ENCODE measurements around the gene TIGD1. TPM values are rescaled to one million over a fixed set of nuclear protein-coding genes. Genes with fewer than 3 reads are reported as not detected.

The TIGD1 gene
- total RNA-seq, 1 experiment from 2014 or later: 9.8 TPM

GRCh38 chr2:232578626-232579025 lies 28.3 kb upstream of the TIGD1 start:
- H3K9me3 ChIP-seq (ENCODE audit: low read depth, low read length, poor library complexity, severe bottlenecking): no peaks in the 10 kb centered on the region
- H3K4me3 ChIP-seq (ENCODE audit: low read depth, low read length, poor library complexity, severe bottlenecking): no peak overlapping the region
- no peaks in the 10 kb centered on the region for H3K4me1 ChIP-seq (ENCODE audit: insufficient read depth, low read length, poor library complexity, severe bottlenecking)
- CTCF ChIA-PET: no interaction called here
- intact Hi-C loops (cut with micrococcal nuclease; ENCODE audit: unreplicated experiment): no loop called here
- H3K36me3 ChIP-seq (ENCODE audit: insufficient read depth, low read length, poor library complexity, severe bottlenecking): no peaks in the 10 kb centered on the region
- no peaks in the 10 kb centered on the region for H3K27me3 ChIP-seq (replicated peaks; ENCODE audit: insufficient read depth, low read depth, low read length, poor library complexity)
- POLR2A ChIA-PET (ENCODE audit: low non-redundant PET): no interaction called here
- no peak for DNase-seq (ENCODE audit: low spot score)
- no TSS peak for BruUV-seq (replicated peaks)
- TF ChIP-seq CTCF (conservative IDR thresholded peaks at IDR 0.05; ENCODE audit: low read depth, low read length) (no peak), EZH2 (IDR thresholded peaks at IDR 0.05; ENCODE audit: borderline replicate concordance, low read depth, low read length, poor library complexity, severe bottlenecking) (no peak)
- H3K27ac ChIP-seq (ENCODE audit: low read depth, low read length, poor library complexity, severe bottlenecking): no peak overlapping the region

- H3K36me3 ChIP-seq (ENCODE audit: insufficient read depth, low read length, poor library complexity, severe bottlenecking): no peaks in the 10 kb centered on the region
- no TSS peak for BruUV-seq (replicated peaks)
- H3K4me1 ChIP-seq (ENCODE audit: insufficient read depth, low read length, poor library complexity, severe bottlenecking): no peaks in the 10 kb centered on the region
- no peak overlapping the region for H3K27ac ChIP-seq (ENCODE audit: low read depth, low read length, poor library complexity, severe bottlenecking)
- H3K9me3 ChIP-seq (ENCODE audit: low read depth, low read length, poor library complexity, severe bottlenecking): no peaks in the 10 kb centered on the region
- intact Hi-C loops (cut with micrococcal nuclease; ENCODE audit: unreplicated experiment): no loop called here
- ChIA-PET CTCF (no interaction called here), POLR2A (ENCODE audit: low non-redundant PET) (no interaction called here)
- H3K27me3 ChIP-seq (replicated peaks; ENCODE audit: insufficient read depth, low read depth, low read length, poor library complexity): no peaks in the 10 kb centered on the region
- TF ChIP-seq EZH2 (IDR thresholded peaks at IDR 0.05; ENCODE audit: borderline replicate concordance, low read depth, low read length, poor library complexity, severe bottlenecking) (no peak), CTCF (conservative IDR thresholded peaks at IDR 0.05; ENCODE audit: low read depth, low read length) (no peak)
- no peak for DNase-seq (ENCODE audit: low spot score)
- no peak overlapping the region for H3K4me3 ChIP-seq (ENCODE audit: low read depth, low read length, poor library complexity, severe bottlenecking)
Observed at GRCh38 chr2:232577841-232578240, 27.5 kb upstream of the TIGD1 start.

GRCh38 chr2:232576995-232577394 lies 26.6 kb upstream of the TIGD1 start:
- Histone ChIP-seq H3K4me1 (ENCODE audit: insufficient read depth, low read length, poor library complexity, severe bottlenecking) (no peaks in the 10 kb centered on the region), H3K9me3 (ENCODE audit: low read depth, low read length, poor library complexity, severe bottlenecking) (no peaks in the 10 kb centered on the region), H3K4me3 (ENCODE audit: low read depth, low read length, poor library complexity, severe bottlenecking) (no peak overlapping the region), H3K27ac (ENCODE audit: low read depth, low read length, poor library complexity, severe bottlenecking) (no peak overlapping the region), H3K36me3 (ENCODE audit: insufficient read depth, low read length, poor library complexity, severe bottlenecking) (no peaks in the 10 kb centered on the region), H3K27me3 (replicated peaks; ENCODE audit: insufficient read depth, low read depth, low read length, poor library complexity) (no peaks in the 10 kb centered on the region)
- CTCF ChIA-PET: no interaction called here
- POLR2A ChIA-PET (ENCODE audit: low non-redundant PET): no interaction called here
- DNase-seq (ENCODE audit: low spot score): no peak
- TF ChIP-seq EZH2 (IDR thresholded peaks at IDR 0.05; ENCODE audit: borderline replicate concordance, low read depth, low read length, poor library complexity, severe bottlenecking) (no peak), CTCF (conservative IDR thresholded peaks at IDR 0.05; ENCODE audit: low read depth, low read length) (no peak)
- no TSS peak for BruUV-seq (replicated peaks)
- intact Hi-C loops (cut with micrococcal nuclease; ENCODE audit: unreplicated experiment): no loop called here
